Endothelial cell of hepatic sinusoid (primary cell): ENCODE data around the gene MMP28.
"Not testable (repeated sequence)": the region's sequence is repeated elsewhere in the genome, so short reads cannot be mapped to it uniquely, and the experiment has no call there.

Experiments used
- in situ Hi-C: cut with HindIII; loops from 2 replicates; pipeline ENCODE4 v1.10.0; 2017; ENCODE audit warnings: low sequenced_read_pairs

The MMP28 gene

GRCh38 chr17:35766903-35767510, 28.4 kb downstream of the MMP28 start:
- in situ Hi-C loops: no loop called here

- in situ Hi-C loops: no loop called here
These were observed 29.0 kb downstream of the MMP28 start for GRCh38 chr17:35766489-35766877.

GRCh38 chr17:35765756-35766488, 29.5 kb downstream of the MMP28 start:
- in situ Hi-C loops: no loop called here

GRCh38 chr17:35765086-35765710, 30.2 kb downstream of the MMP28 start:
- in situ Hi-C loops: no loop called here

GRCh38 chr17:35764123-35764991, 31.1 kb downstream of the MMP28 start:
- in situ Hi-C loops: no loop called here

- in situ Hi-C loops: no loop called here
These were observed 31.7 kb downstream of the MMP28 start for GRCh38 chr17:35763767-35764122.

GRCh38 chr17:35761601-35762000, 33.8 kb downstream of the MMP28 start:
- in situ Hi-C loops: no loop called here

GRCh38 chr17:35760587-35760986, 34.9 kb downstream of the MMP28 start, which contains the start of gene C17orf50:
TSS of gene C17orf50 (plus strand) at chr17:35760887. CDS start at chr17:35760942, 55 bp downstream.
- in situ Hi-C loops: no loop called here

- in situ Hi-C loops: no loop called here
These were observed 38.2 kb downstream of the MMP28 start for GRCh38 chr17:35757243-35757642.

- in situ Hi-C loops: no loop called here
These were observed 42.3 kb downstream of the MMP28 start, which contains the start of gene GAS2L2 for GRCh38 chr17:35752945-35753764. TSS of gene GAS2L2 (minus strand) at chr17:35753239. CDS start at chr17:35752850, 389 bp downstream.

GRCh38 chr17:35752471-35752870, 43.0 kb downstream of the MMP28 start:
- in situ Hi-C loops: no loop called here

GRCh38 chr17:35751541-35751940, 43.9 kb downstream of the MMP28 start:
- in situ Hi-C loops: not testable (repeated sequence)

GRCh38 chr17:35750526-35751395, 44.7 kb downstream of the MMP28 start:
- in situ Hi-C loops: no loop called here

- in situ Hi-C loops: loop anchor here (25.0 kb wide), 1 partner anchor 437 kb away; no protein-coding TSS in a partner anchor
These were observed 45.7 kb downstream of the MMP28 start for GRCh38 chr17:35749560-35750412.

- in situ Hi-C loops: loop anchor here (25.0 kb wide), 1 partner anchor 437 kb away; no protein-coding TSS in a partner anchor
These were observed 46.5 kb downstream of the MMP28 start for GRCh38 chr17:35748979-35749378.

GRCh38 chr17:35748341-35748841, 47.0 kb downstream of the MMP28 start:
- in situ Hi-C loops: loop anchor here (25.0 kb wide), 1 partner anchor 436 kb away; no protein-coding TSS in a partner anchor

GRCh38 chr17:35747540-35748017, 47.9 kb downstream of the MMP28 start:
- in situ Hi-C loops: loop anchor here (25.0 kb wide), 1 partner anchor 435 kb away; no protein-coding TSS in a partner anchor
